Measurements from ENCODE around the gene MTARC2.

The MTARC2 gene

GRCh38 chr1:220809704-220810103 lies 61.6 kb downstream of the MTARC2 start:
- no peak for TF ChIP-seq ZNF274 (IDR thresholded peaks at IDR 0.05; ENCODE audit: low read depth, low read length)

GRCh38 chr1:220810179-220810653 lies 62.1 kb downstream of the MTARC2 start:
- H3K4me3 ChIP-seq (ENCODE audit: low read length), result no peak overlapping the region

More at GRCh38 chr1:220809704-220810103, 61.6 kb downstream of the MTARC2 start:
- no peak overlapping the region for H3K4me3 ChIP-seq (ENCODE audit: low read length)

GRCh38 chr1:220810963-220811362 lies 62.8 kb downstream of the MTARC2 start:
- no peak for TF ChIP-seq ZNF274 (IDR thresholded peaks at IDR 0.05; ENCODE audit: low read depth, low read length)
- H3K4me3 ChIP-seq (ENCODE audit: low read length), result no peak overlapping the region

More at GRCh38 chr1:220810179-220810653, 62.1 kb downstream of the MTARC2 start:
- TF ChIP-seq ZNF274 (IDR thresholded peaks at IDR 0.05; ENCODE audit: low read depth, low read length), result no peak

- TF ChIP-seq ZNF274 (IDR thresholded peaks at IDR 0.05; ENCODE audit: low read depth, low read length), result no peak
- H3K4me3 ChIP-seq (ENCODE audit: low read length), result no peak overlapping the region
Observed at GRCh38 chr1:220811695-220812094, 63.6 kb downstream of the MTARC2 start.

GRCh38 chr1:220812308-220812707 lies 64.2 kb downstream of the MTARC2 start:
- no peak overlapping the region for H3K4me3 ChIP-seq (ENCODE audit: low read length)
- TF ChIP-seq ZNF274 (IDR thresholded peaks at IDR 0.05; ENCODE audit: low read depth, low read length), result no peak

GRCh38 chr1:220813013-220813412 lies 64.9 kb downstream of the MTARC2 start:
- no peak for TF ChIP-seq ZNF274 (IDR thresholded peaks at IDR 0.05; ENCODE audit: low read depth, low read length)
- H3K4me3 ChIP-seq (ENCODE audit: low read length), result no peak overlapping the region

GRCh38 chr1:220815409-220815808 lies 67.3 kb downstream of the MTARC2 start:
- no peak for TF ChIP-seq ZNF274 (IDR thresholded peaks at IDR 0.05; ENCODE audit: low read depth, low read length)
- H3K4me3 ChIP-seq (ENCODE audit: low read length), result no peak overlapping the region

GRCh38 chr1:220817907-220818306 lies 69.8 kb downstream of the MTARC2 start:
- no peak for TF ChIP-seq ZNF274 (IDR thresholded peaks at IDR 0.05; ENCODE audit: low read depth, low read length)
- H3K4me3 ChIP-seq (ENCODE audit: low read length), result no peak overlapping the region

GRCh38 chr1:220818421-220819173 lies 70.5 kb downstream of the MTARC2 start:
- TF ChIP-seq ZNF274 (IDR thresholded peaks at IDR 0.05; ENCODE audit: low read depth, low read length), result no peak
- H3K4me3 ChIP-seq (ENCODE audit: low read length), result no peak overlapping the region

- TF ChIP-seq ZNF274 (IDR thresholded peaks at IDR 0.05; ENCODE audit: low read depth, low read length), result no peak
- H3K4me3 ChIP-seq (ENCODE audit: low read length), result no peak overlapping the region
Observed at GRCh38 chr1:220819467-220820026, 71.4 kb downstream of the MTARC2 start.

- H3K4me3 ChIP-seq (ENCODE audit: low read length), result no peak overlapping the region
- no peak for TF ChIP-seq ZNF274 (IDR thresholded peaks at IDR 0.05; ENCODE audit: low read depth, low read length)
Observed at GRCh38 chr1:220824031-220824989, 76.2 kb downstream of the MTARC2 start.

GRCh38 chr1:220825819-220826551 lies 77.9 kb downstream of the MTARC2 start:
- no peak for TF ChIP-seq ZNF274 (IDR thresholded peaks at IDR 0.05; ENCODE audit: low read depth, low read length)
- H3K4me3 ChIP-seq (ENCODE audit: low read length), result no peak overlapping the region

- H3K4me3 ChIP-seq (ENCODE audit: low read length), result no peak overlapping the region
- TF ChIP-seq ZNF274 (IDR thresholded peaks at IDR 0.05; ENCODE audit: low read depth, low read length), result no peak
Observed at GRCh38 chr1:220826729-220827128, 78.6 kb downstream of the MTARC2 start.

All from GM08714 (cell line).